BLaER1 (cell line): Measurements from ENCODE around the gene PLD1.

Source experiments
- H3K27ac ChIP-seq: shearing (Covaris generic); formaldehyde crosslinking; 2 replicates; pipeline ENCODE4 v1.8.1; 2022
- H3K27me3 ChIP-seq: shearing (Covaris generic); formaldehyde crosslinking; 2 replicates; pipeline ENCODE4 v1.8.1; 2022
- H3K36me3 ChIP-seq: shearing (Covaris generic); formaldehyde crosslinking; 2 replicates; pipeline ENCODE4 v1.8.1; 2022
- H3K4me1 ChIP-seq: shearing (Covaris generic); formaldehyde crosslinking; 2 replicates; pipeline ENCODE4 v1.8.1; 2022
- H3K4me2 ChIP-seq: shearing (Covaris generic); formaldehyde crosslinking; 2 replicates; pipeline ENCODE4 v1.8.1; 2022
- H3K4me3 ChIP-seq: shearing (Covaris generic); formaldehyde crosslinking; 2 replicates; pipeline ENCODE4 v1.8.1; 2022
- H3K9ac ChIP-seq: shearing (Covaris generic); formaldehyde crosslinking; 2 replicates; pipeline ENCODE4 v1.8.1; 2022
- H3K9me3 ChIP-seq: shearing (Covaris generic); formaldehyde crosslinking; 2 replicates; pipeline ENCODE4 v1.8.1; 2022
- H4K20me1 ChIP-seq: shearing (Covaris generic); formaldehyde crosslinking; 2 replicates; pipeline ENCODE4 v1.8.1; 2022
- Cebpa-rat ChIP-seq: shearing (Covaris generic); IDR thresholded peaks from 2 replicates; pipeline ENCODE4 v1.8.1; 2022

PLD1 gene

GRCh38 chr3:171741377-171741776 lies 68.9 kb downstream of the PLD1 start:
- Histone ChIP-seq H3K9ac (no peak overlapping the region), H3K9me3 (peaks cover 10% of the 10 kb centered on the region), H3K36me3 (no peaks in the 10 kb centered on the region; the same call in 1 of the 2 replicates), H4K20me1 (no peaks in the 10 kb centered on the region), H3K4me3 (no peak overlapping the region), H3K4me2 (no peak overlapping the region), H3K27ac (no peak overlapping the region), H3K4me1 (no peaks in the 10 kb centered on the region), H3K27me3 (no peaks in the 10 kb centered on the region)
- no peak for TF ChIP-seq Cebpa-rat

GRCh38 chr3:171736556-171736955 lies 73.7 kb downstream of the PLD1 start:
- Histone ChIP-seq H3K4me1 (no peaks in the 10 kb centered on the region), H3K4me3 (no peak overlapping the region), H3K27me3 (no peaks in the 10 kb centered on the region), H3K9ac (no peak overlapping the region), H3K36me3 (no peaks in the 10 kb centered on the region), H3K9me3 (no peaks in the 10 kb centered on the region), H3K4me2 (no peak overlapping the region), H3K27ac (no peak overlapping the region), H4K20me1 (no peaks in the 10 kb centered on the region)
- no peak for TF ChIP-seq Cebpa-rat

GRCh38 chr3:171733561-171733960 lies 76.7 kb downstream of the PLD1 start:
- no peaks in the 10 kb centered on the region for H3K36me3 ChIP-seq
- H3K27me3 ChIP-seq, result no peaks in the 10 kb centered on the region
- no peak overlapping the region for H3K9ac ChIP-seq
- no peak for TF ChIP-seq Cebpa-rat
- no peak overlapping the region for H3K4me3 ChIP-seq
- H3K4me2 ChIP-seq, result no peak overlapping the region
- H3K27ac ChIP-seq, result no peak overlapping the region
- H4K20me1 ChIP-seq, result no peaks in the 10 kb centered on the region
- no peaks in the 10 kb centered on the region for H3K4me1 ChIP-seq
- H3K9me3 ChIP-seq, result no peaks in the 10 kb centered on the region

- no peaks in the 10 kb centered on the region for H3K36me3 ChIP-seq
- no peaks in the 10 kb centered on the region for H3K27me3 ChIP-seq
- H3K4me1 ChIP-seq, result no peaks in the 10 kb centered on the region
- H4K20me1 ChIP-seq, result no peaks in the 10 kb centered on the region
- H3K27ac ChIP-seq, result no peak overlapping the region
- H3K4me2 ChIP-seq, result no peak overlapping the region
- TF ChIP-seq Cebpa-rat, result no peak
- H3K4me3 ChIP-seq, result no peak overlapping the region
- no peaks in the 10 kb centered on the region for H3K9me3 ChIP-seq
- no peak overlapping the region for H3K9ac ChIP-seq
These were observed 77.5 kb downstream of the PLD1 start for GRCh38 chr3:171732756-171733155.

GRCh38 chr3:171731691-171732090 lies 78.6 kb downstream of the PLD1 start:
- H3K27ac ChIP-seq, result no peak overlapping the region
- no peak overlapping the region for H3K9ac ChIP-seq
- no peak for TF ChIP-seq Cebpa-rat
- H3K4me1 ChIP-seq, result no peaks in the 10 kb centered on the region
- no peaks in the 10 kb centered on the region for H3K27me3 ChIP-seq
- H3K9me3 ChIP-seq, result no peaks in the 10 kb centered on the region
- no peaks in the 10 kb centered on the region for H3K36me3 ChIP-seq
- H4K20me1 ChIP-seq, result no peaks in the 10 kb centered on the region
- no peak overlapping the region for H3K4me3 ChIP-seq
- no peak overlapping the region for H3K4me2 ChIP-seq

GRCh38 chr3:171729452-171730334 lies 80.6 kb downstream of the PLD1 start:
- Histone ChIP-seq H3K27me3 (no peaks in the 10 kb centered on the region), H3K4me3 (no peak overlapping the region), H3K27ac (no peak overlapping the region), H4K20me1 (no peaks in the 10 kb centered on the region), H3K4me1 (no peaks in the 10 kb centered on the region), H3K36me3 (no peaks in the 10 kb centered on the region), H3K9me3 (no peaks in the 10 kb centered on the region), H3K4me2 (no peak overlapping the region), H3K9ac (no peak overlapping the region)
- no peak for TF ChIP-seq Cebpa-rat

- Histone ChIP-seq H3K9ac (no peak overlapping the region), H3K4me2 (no peak overlapping the region), H3K4me3 (no peak overlapping the region), H3K9me3 (no peaks in the 10 kb centered on the region), H3K4me1 (no peaks in the 10 kb centered on the region), H3K36me3 (no peaks in the 10 kb centered on the region), H3K27me3 (no peaks in the 10 kb centered on the region), H4K20me1 (no peaks in the 10 kb centered on the region), H3K27ac (no peak overlapping the region)
- TF ChIP-seq Cebpa-rat, result no peak
These were observed 83.0 kb downstream of the PLD1 start for GRCh38 chr3:171727288-171727687.

- TF ChIP-seq Cebpa-rat, result no peak
- no peak overlapping the region for H3K4me2 ChIP-seq
- no peak overlapping the region for H3K9ac ChIP-seq
- H4K20me1 ChIP-seq, result no peaks in the 10 kb centered on the region
- H3K9me3 ChIP-seq, result 0 out of 2 replicates have a peak, but pooled peaks cover 22% of the 10 kb centered on the region
- no peak overlapping the region for H3K4me3 ChIP-seq
- no peak overlapping the region for H3K27ac ChIP-seq
- H3K36me3 ChIP-seq, result no peaks in the 10 kb centered on the region
- H3K27me3 ChIP-seq, result no peaks in the 10 kb centered on the region
- no peaks in the 10 kb centered on the region for H3K4me1 ChIP-seq
These were observed 91.6 kb downstream of the PLD1 start for GRCh38 chr3:171718493-171719185.

GRCh38 chr3:171715155-171715554 lies 95.1 kb downstream of the PLD1 start:
- TF ChIP-seq Cebpa-rat, result no peak
- Histone ChIP-seq H3K27me3 (no peaks in the 10 kb centered on the region), H3K4me1 (no peaks in the 10 kb centered on the region), H4K20me1 (no peaks in the 10 kb centered on the region), H3K9me3 (peaks cover 32% of the 10 kb centered on the region; the same call in 1 of the 2 replicates), H3K9ac (no peak overlapping the region), H3K27ac (no peak overlapping the region), H3K36me3 (peaks cover 3% of the 10 kb centered on the region; the same call in 1 of the 2 replicates), H3K4me3 (no peak overlapping the region), H3K4me2 (no peak overlapping the region)

- TF ChIP-seq Cebpa-rat, result no peak
- peaks cover 3% of the 10 kb centered on the region; the same call in 1 of the 2 replicates for H3K36me3 ChIP-seq
These were observed 97.9 kb downstream of the PLD1 start for GRCh38 chr3:171712171-171712938.

More at GRCh38 chr3:171712171-171712938, 97.9 kb downstream of the PLD1 start:
- H4K20me1 ChIP-seq, result no peaks in the 10 kb centered on the region
- peaks cover 29% of the 10 kb centered on the region; the same call in 1 of the 2 replicates for H3K9me3 ChIP-seq
- H3K4me2 ChIP-seq, result no peak overlapping the region
- no peak overlapping the region for H3K4me3 ChIP-seq
- H3K27ac ChIP-seq, result no peak overlapping the region
- H3K27me3 ChIP-seq, result no peaks in the 10 kb centered on the region
- H3K4me1 ChIP-seq, result no peaks in the 10 kb centered on the region
- H3K9ac ChIP-seq, result no peak overlapping the region
